Thymus (tissue), 11 donors: ENCODE results near the gene GPR15LG. TPM values are rescaled to one million over a fixed set of nuclear protein-coding genes. Genes with fewer than 3 reads are reported as not detected.
"Not testable (repeated sequence)": the region's sequence is repeated elsewhere in the genome, so short reads cannot be mapped to it uniquely, and the experiment has no call there.

Experiments used
- DNase-seq, 9 donors: peaks; one replicate each; pipeline ENCODE4 v3.0.0-alpha.2; 2013; ENCODE audit warnings: low spot score in 9 of 9, low read depth in 6 of 9, missing footprints in 1 of 9
- H3K27ac ChIP-seq, 2 donors: one replicate each; pipeline ENCODE4 v1.5.1; 2013; ENCODE audit warnings: control low read depth in 1 of 2, low read depth in 1 of 2, low read length in 1 of 2, mild to moderate bottlenecking in 1 of 2, moderate library complexity in 1 of 2
- H3K27me3 ChIP-seq, 2 donors: one replicate each; pipeline ENCODE4 v1.5.1; 2013; ENCODE audit warnings: low read length in 1 of 2; ENCODE audit not compliant: control insufficient read depth in 2 of 2, insufficient read depth in 1 of 2
- H3K36me3 ChIP-seq, 2 donors: one replicate each; pipeline ENCODE4 v1.5.1; 2013; ENCODE audit warnings: low read length in 1 of 2, mild to moderate bottlenecking in 1 of 2, moderate library complexity in 1 of 2; ENCODE audit not compliant: control insufficient read depth in 2 of 2, insufficient read depth in 2 of 2
- H3K4me1 ChIP-seq, 2 donors: one replicate each; pipeline ENCODE4 v1.5.1; 2013; ENCODE audit warnings: low read length in 2 of 2; ENCODE audit not compliant: control insufficient read depth in 2 of 2, insufficient read depth in 2 of 2
- H3K4me3 ChIP-seq, 2 donors: one replicate each; pipeline ENCODE4 v1.5.1; 2013; ENCODE audit warnings: low read length in 2 of 2, control low read depth in 1 of 2, mild to moderate bottlenecking in 1 of 2
- H3K9me3 ChIP-seq, 2 donors: one replicate each; pipeline ENCODE4 v1.5.1; 2013; ENCODE audit warnings: low read length in 1 of 2, mild to moderate bottlenecking in 1 of 2; ENCODE audit not compliant: control insufficient read depth in 2 of 2, insufficient read depth in 1 of 2
- WGBS: extraction: QIAGEN DNeasy Blood & Tissue Kit; methylation state at CpG from one replicate; pipeline ENCODE4 v1.1.7; 2013; 5-methylcytosine and 5-hydroxymethylcytosine counted together
- polyA plus RNA-seq: library from polyadenylated mRNA; stranded (reverse); fragments of 200-250 nt; gene quantifications from one replicate; pipeline ENCODE4 v1.2.3, GENCODE V29; 2013
- total RNA-seq: library from RNA; stranded (reverse); fragments of 120-200 nt; gene quantifications from one replicate; pipeline ENCODE4 v1.2.4, GENCODE V29; 2013
- donor health status: healthy.

The GPR15LG gene
- total and polyA plus RNA-seq, 2 donors, result 0.38 to 7.7 TPM

- H3K9me3 ChIP-seq, result no peaks in the 10 kb centered on the region
- H3K27ac ChIP-seq, result no peak overlapping the region
- peaks cover 7 to 8% of the 10 kb centered on the region in 2 donors for H3K36me3 ChIP-seq
- no peak overlapping the region for H3K4me3 ChIP-seq
- 44% methylated on average over 9 of the region's 9 CpGs for WGBS
- H3K4me1 ChIP-seq, result no peaks in the 10 kb centered on the region
- no peak for DNase-seq
- H3K27me3 ChIP-seq, result peaks cover 2 to 14% of the 10 kb centered on the region in 2 donors
These were observed 14.4 kb upstream of the GPR15LG start for GRCh38 chr10:84159076-84159685.

GRCh38 chr10:84160663-84161362 lies 12.8 kb upstream of the GPR15LG start:
- Histone ChIP-seq H3K9me3 (no peaks in the 10 kb centered on the region), H3K36me3 (no peaks in the 10 kb centered on the region), H3K27me3 (peaks cover 2 to 14% of the 10 kb centered on the region in 2 donors), H3K27ac (no peak overlapping the region), H3K4me1 (no peaks in the 10 kb centered on the region), H3K4me3 (no peak overlapping the region)
- 71% methylated on average over 6 of the region's 6 CpGs for WGBS
- no peak for DNase-seq

- 84% methylated on average over 2 of the region's 2 CpGs for WGBS
- Histone ChIP-seq H3K9me3 (no peaks in the 10 kb centered on the region), H3K27ac (no peak overlapping the region), H3K4me1 (no peaks in the 10 kb centered on the region), H3K4me3 (no peak overlapping the region), H3K27me3 (peaks cover 2 to 11% of the 10 kb centered on the region in 2 donors), H3K36me3 (no peaks in the 10 kb centered on the region)
- no peak for DNase-seq
These were observed 9.6 kb upstream of the GPR15LG start for GRCh38 chr10:84163996-84164395.

- Histone ChIP-seq H3K4me3 (no peak overlapping the region), H3K36me3 (no peaks in the 10 kb centered on the region), H3K4me1 (no peaks in the 10 kb centered on the region), H3K9me3 (no peaks in the 10 kb centered on the region), H3K27ac (no peak overlapping the region), H3K27me3 (peaks cover 2 to 8% of the 10 kb centered on the region in 2 donors)
- no peak for DNase-seq
- 50% methylated on average over 2 of the region's 2 CpGs for WGBS
These were observed 9.2 kb upstream of the GPR15LG start for GRCh38 chr10:84164442-84164841.

GRCh38 chr10:84166620-84167288 lies 6.8 kb upstream of the GPR15LG start:
- Histone ChIP-seq H3K27me3 (peaks cover 0 to 8% of the 10 kb centered on the region in 2 donors), H3K27ac (no peak overlapping the region), H3K4me1 (no peaks in the 10 kb centered on the region), H3K9me3 (no peaks in the 10 kb centered on the region), H3K4me3 (no peak overlapping the region), H3K36me3 (no peaks in the 10 kb centered on the region)
- over 99% methylated on average over 4 of the region's 4 CpGs for WGBS
- DNase-seq, result no peak

GRCh38 chr10:84167289-84167653 lies 6.3 kb upstream of the GPR15LG start:
- H3K4me3 ChIP-seq, H3K27ac ChIP-seq, H3K9me3 ChIP-seq, DNase-seq, H3K4me1 ChIP-seq, H3K27me3 ChIP-seq, H3K36me3 ChIP-seq: not testable (repeated sequence)
- WGBS, result 93% methylated on average over 2 of the region's 2 CpGs

- not testable (repeated sequence) for H3K27me3 ChIP-seq, H3K4me3 ChIP-seq, H3K9me3 ChIP-seq, H3K4me1 ChIP-seq, DNase-seq, H3K27ac ChIP-seq, H3K36me3 ChIP-seq
- 97% methylated on average over 10 of the region's 10 CpGs for WGBS
These were observed 5.2 kb upstream of the GPR15LG start for GRCh38 chr10:84168382-84168781.

- H3K36me3 ChIP-seq, H3K27me3 ChIP-seq, H3K4me3 ChIP-seq, H3K27ac ChIP-seq, H3K4me1 ChIP-seq, H3K9me3 ChIP-seq, DNase-seq: not testable (repeated sequence)
- 95% methylated on average over 2 of the region's 2 CpGs for WGBS
These were observed 2.4 kb upstream of the GPR15LG start for GRCh38 chr10:84171237-84171636.

- not testable (repeated sequence) for DNase-seq, H3K36me3 ChIP-seq, H3K4me3 ChIP-seq, H3K27ac ChIP-seq, H3K9me3 ChIP-seq, H3K27me3 ChIP-seq, H3K4me1 ChIP-seq
- WGBS, result 96% methylated on average over 20 of the region's 21 CpGs
These were observed 1.7 kb upstream of the GPR15LG start for GRCh38 chr10:84171700-84172466.
